Mucosa of stomach (tissue), 1 donor: ENCODE data around the gene BRCA1.
A peak's percentile ranks its signal among the peaks of the same experiment; 100 is the strongest.

Experiments
- H3K27me3 ChIP-seq: one replicate; pipeline ENCODE4 v1.7.0; 2013; ENCODE audit warnings: mild to moderate bottlenecking, low read length; ENCODE audit not compliant: control insufficient read depth, insufficient read depth
- H3K36me3 ChIP-seq: one replicate; pipeline ENCODE4 v1.7.0; 2013; ENCODE audit warnings: low read length; ENCODE audit not compliant: control insufficient read depth, insufficient read depth
- H3K4me1 ChIP-seq: one replicate; pipeline ENCODE4 v1.7.0; 2013; ENCODE audit warnings: mild to moderate bottlenecking, low read length; ENCODE audit not compliant: control insufficient read depth, insufficient read depth
- H3K4me3 ChIP-seq: one replicate; pipeline ENCODE4 v1.7.0; 2013; ENCODE audit warnings: low read length
- H3K9ac ChIP-seq: one replicate; pipeline ENCODE4 v1.7.0; 2013; ENCODE audit warnings: mild to moderate bottlenecking, low read length, moderate library complexity
- H3K9me3 ChIP-seq: one replicate; pipeline ENCODE4 v1.7.0; 2013; ENCODE audit warnings: mild to moderate bottlenecking, low read length, moderate library complexity; ENCODE audit not compliant: control insufficient read depth
- donor health status: Pancreatic carcinoma.

BRCA1 gene

DNA sequence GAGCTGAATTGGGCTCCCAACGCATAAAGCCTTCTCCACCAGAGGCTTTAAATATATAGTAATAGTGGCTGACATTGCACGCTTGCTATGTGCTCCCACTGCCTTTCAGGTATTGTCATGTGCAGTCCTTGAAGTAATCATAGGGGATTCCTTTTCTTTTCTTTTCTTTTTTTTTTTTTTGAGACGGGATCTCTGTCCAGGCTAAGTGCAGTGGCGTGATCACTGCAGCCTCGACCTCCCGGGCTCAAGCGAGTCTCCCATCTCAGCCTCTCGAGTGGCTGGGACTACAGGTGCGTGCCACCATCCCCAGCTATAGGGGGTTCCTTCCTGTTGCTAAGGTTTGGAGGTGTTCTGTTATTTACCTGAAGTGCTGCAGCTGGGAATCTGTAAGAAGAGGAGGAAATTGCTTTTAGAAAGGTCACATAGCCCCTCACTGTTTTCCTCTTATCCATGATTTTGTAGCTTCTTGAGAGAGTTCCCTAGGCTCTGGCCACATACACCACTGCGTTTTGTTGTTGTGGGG lies 126.1 kb downstream of the BRCA1 start:
- H3K4me1 ChIP-seq = peaks cover 12% of the 10 kb centered on the region
- H3K4me3 ChIP-seq = peak overlapping the region; percentile 97
- H3K27me3 ChIP-seq = no peaks in the 10 kb centered on the region
- peak overlapping the region; percentile 96 for H3K9ac ChIP-seq
- no peaks in the 10 kb centered on the region for H3K36me3 ChIP-seq
- H3K9me3 ChIP-seq = no peaks in the 10 kb centered on the region

DNA sequence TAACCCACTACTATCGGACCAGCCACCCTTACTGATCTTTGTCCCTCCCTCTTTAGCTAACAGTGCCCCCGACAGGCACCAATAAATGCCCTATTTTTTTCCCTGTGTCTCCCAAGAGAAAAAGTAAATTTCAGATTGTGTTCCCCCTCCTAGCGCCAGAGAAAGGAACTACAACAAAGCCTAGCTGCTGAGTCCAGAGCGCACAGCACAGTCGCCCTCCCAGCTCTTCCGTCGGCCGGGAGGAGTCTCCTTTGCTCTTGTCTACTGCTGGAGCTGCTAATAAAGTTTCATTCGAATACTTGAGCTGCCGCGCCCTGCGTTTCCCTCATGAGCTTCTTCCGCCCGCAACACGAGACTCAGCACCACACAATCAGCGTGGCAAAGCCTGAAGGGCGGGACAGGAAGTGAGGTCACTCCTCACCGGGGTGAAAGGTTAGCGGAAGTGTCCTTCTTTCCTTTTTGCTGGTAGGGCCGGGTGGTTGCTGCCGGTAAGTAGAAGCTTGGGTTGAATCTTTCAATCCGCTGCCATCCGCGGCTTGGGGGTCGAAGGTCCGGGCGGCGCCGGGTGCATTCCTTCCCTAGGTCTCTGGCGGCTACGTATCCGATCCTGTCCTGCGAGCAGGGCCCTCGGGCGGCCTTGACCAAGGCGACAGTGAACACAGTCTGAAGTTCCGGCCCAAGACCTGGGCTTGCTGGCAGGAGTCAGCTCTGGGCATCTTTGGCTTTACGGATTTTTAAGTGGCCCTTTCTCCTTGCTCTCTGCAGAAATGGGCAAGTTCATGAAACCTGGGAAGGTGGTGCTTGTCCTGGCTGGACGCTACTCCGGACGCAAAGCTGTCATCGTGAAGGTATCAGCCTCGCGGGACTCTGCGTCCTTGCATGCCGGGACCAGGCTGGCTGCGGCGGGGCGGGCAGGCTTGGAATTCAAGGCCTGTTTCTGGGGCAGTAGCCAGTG lies 126.9 kb downstream of the BRCA1 start, which contains the start of gene RPL27:
Gene RPL27 (plus strand): TSS at position 436 of the 955 bp plus-strand sequence. CDS start 332 bp downstream, at position 768.
- Histone ChIP-seq H3K4me3 (peak within 1 kb of the TSS; percentile 97), H3K27me3 (no peaks in the 10 kb centered on the region), H3K4me1 (peaks cover 12% of the 10 kb centered on the region), H3K36me3 (no peaks in the 10 kb centered on the region), H3K9ac (peak within 1 kb of the TSS; percentile 96), H3K9me3 (no peaks in the 10 kb centered on the region)

DNA sequence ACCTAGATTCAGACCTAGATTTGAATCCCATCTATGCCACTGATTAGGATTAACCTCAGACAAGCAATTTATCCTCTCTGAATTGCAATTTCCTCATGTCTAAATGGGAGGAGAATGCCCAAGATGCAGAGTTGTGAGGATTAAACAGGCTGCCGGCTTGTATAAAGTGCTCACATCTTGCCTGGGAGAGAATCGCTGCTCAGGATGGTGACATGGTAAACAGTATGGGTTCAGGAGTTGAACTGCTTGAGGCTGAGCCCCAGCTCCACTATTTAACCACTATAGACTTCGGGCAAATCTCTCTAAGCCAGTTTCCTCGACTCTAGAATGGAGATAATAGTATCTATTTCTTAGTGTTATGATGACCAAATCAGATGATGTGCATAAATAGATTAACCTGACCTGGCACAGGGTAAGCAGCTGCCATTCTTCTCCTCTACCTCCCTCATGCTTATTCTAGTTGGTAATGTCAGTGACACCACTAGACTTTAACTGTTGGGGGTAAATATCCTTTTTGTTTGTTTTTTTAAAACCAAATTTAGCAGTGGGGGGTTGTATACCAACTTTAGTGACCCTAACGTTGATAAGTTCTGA lies 127.7 kb downstream of the BRCA1 start:
- H3K4me3 ChIP-seq = no peak overlapping the region
- no peaks in the 10 kb centered on the region for H3K9me3 ChIP-seq
- peaks cover 12% of the 10 kb centered on the region for H3K4me1 ChIP-seq
- H3K9ac ChIP-seq = peak overlapping the region; percentile 68
- no peaks in the 10 kb centered on the region for H3K36me3 ChIP-seq
- no peaks in the 10 kb centered on the region for H3K27me3 ChIP-seq
